HUES6 (cell line): ENCODE data around the gene PRKCQ.

Source experiments
- H3K27ac ChIP-seq: 2 replicates; pipeline ENCODE4 v1.7.0; 2013; ENCODE audit warnings: low read depth, mild to moderate bottlenecking, low read length, inconsistent platforms
- H3K27me3 ChIP-seq: 2 replicates; pipeline ENCODE4 v1.6.1; 2013; ENCODE audit warnings: low read length; ENCODE audit not compliant: control insufficient read depth, insufficient read depth
- H3K36me3 ChIP-seq: 2 replicates; pipeline ENCODE4 v1.6.1; 2013; ENCODE audit warnings: low read length; ENCODE audit not compliant: control insufficient read depth, insufficient read depth
- H3K4me1 ChIP-seq: 2 replicates; pipeline ENCODE4 v1.6.1; 2013; ENCODE audit warnings: low read length; ENCODE audit not compliant: control insufficient read depth, insufficient read depth
- H3K4me3 ChIP-seq: 2 replicates; pipeline ENCODE4 v1.5.1; 2013; ENCODE audit warnings: low read depth, low read length
- H3K9ac ChIP-seq: one replicate; pipeline ENCODE4 v1.6.1; 2013; ENCODE audit warnings: mild to moderate bottlenecking, low read length
- H3K9me3 ChIP-seq: 2 replicates; pipeline ENCODE4 v1.6.1; 2013; ENCODE audit warnings: low read depth, low read length; ENCODE audit not compliant: control insufficient read depth, insufficient read depth

The PRKCQ gene

GRCh38 chr10:6553937-6554336, 26.1 kb downstream of the PRKCQ start:
- Histone ChIP-seq H3K27ac (no peak overlapping the region), H3K9ac (no peak overlapping the region), H3K4me1 (no peaks in the 10 kb centered on the region), H3K36me3 (no peaks in the 10 kb centered on the region), H3K4me3 (no peak overlapping the region), H3K27me3 (no peaks in the 10 kb centered on the region), H3K9me3 (no peaks in the 10 kb centered on the region)

DNA sequence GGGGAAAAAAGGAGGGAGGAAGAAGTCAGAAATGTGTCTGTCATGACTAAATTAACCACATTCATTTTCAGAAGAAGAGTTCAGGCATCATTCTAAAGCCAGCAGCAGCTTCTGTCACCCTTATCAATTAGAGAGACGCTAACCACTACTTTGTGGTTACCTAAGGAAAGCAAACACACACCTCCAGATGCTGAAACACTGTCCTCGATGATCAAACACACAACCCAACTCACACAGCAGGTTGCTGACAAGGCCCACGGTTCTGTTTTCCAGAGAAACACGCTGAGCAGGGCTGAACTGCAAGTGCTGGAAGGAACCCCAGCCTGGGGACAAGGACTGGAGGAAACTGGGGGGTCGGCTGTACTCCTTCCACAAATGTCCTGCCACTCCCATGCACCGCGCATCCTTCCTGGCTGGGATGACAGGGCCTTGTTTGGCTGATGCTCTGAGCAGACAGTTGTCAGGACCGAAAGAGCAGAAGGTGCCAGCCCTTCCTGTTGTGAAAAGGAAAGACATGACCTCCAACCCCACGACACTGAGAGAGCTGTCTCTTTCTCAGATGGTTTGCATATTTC, 36.6 kb downstream of the PRKCQ start:
- Histone ChIP-seq H3K36me3 (no peaks in the 10 kb centered on the region), H3K4me3 (peak overlapping the region; percentile 1; the same call in 1 of the 2 replicates), H3K27me3 (no peaks in the 10 kb centered on the region), H3K9me3 (no peaks in the 10 kb centered on the region), H3K4me1 (peaks cover 23% of the 10 kb centered on the region), H3K9ac (no peak overlapping the region), H3K27ac (no peak overlapping the region)

DNA sequence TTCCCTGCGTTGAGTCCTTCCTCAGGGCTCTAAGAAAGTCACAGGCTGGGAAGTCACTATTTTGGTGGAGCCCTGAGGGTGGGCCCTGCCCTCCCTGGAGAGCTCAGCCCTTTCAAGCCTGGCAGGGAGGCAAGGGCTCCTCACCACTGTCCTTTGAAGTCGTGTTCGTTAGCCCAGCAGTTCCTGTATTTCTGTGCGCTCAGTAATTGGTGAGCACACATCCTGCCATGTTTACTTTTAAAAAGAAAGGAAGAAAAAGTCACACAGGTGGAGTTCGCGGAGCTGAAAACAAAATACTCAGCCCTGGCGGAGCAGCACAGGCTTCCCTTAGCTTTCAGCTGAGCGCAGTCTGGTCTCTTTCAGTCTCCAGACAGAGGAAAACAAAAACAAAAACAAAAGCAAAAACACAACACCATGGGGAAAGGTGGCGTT, 37.1 kb downstream of the PRKCQ start:
- Histone ChIP-seq H3K9me3 (no peaks in the 10 kb centered on the region), H3K9ac (no peak overlapping the region), H3K4me1 (peaks cover 26% of the 10 kb centered on the region), H3K27me3 (no peaks in the 10 kb centered on the region), H3K27ac (no peak overlapping the region), H3K36me3 (no peaks in the 10 kb centered on the region), H3K4me3 (peak overlapping the region; percentile 1; the same call in 1 of the 2 replicates)

DNA sequence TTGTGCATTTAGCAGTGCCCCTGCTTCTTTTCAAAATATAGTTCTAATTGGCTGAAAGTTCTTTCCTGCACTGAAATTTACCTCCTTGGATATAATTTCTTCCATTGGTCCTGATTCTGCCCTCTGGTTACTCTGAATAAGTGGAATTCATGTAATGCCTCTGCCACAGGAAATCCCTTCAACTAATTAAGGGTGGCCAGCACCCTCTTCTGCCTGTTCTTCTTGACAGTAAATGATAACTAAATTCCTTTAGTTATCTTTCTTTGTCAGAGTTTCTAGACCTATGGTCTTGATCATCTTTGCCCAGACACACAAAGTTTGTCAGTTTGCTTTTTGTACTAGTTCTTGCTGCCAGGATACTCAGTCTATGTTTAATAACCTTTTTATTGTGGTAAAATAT, 40.2 kb downstream of the PRKCQ start:
- H3K27me3 ChIP-seq, result no peaks in the 10 kb centered on the region
- H3K36me3 ChIP-seq, result no peaks in the 10 kb centered on the region
- H3K4me1 ChIP-seq, result peaks cover 29% of the 10 kb centered on the region
- H3K27ac ChIP-seq, result no peak overlapping the region
- H3K9ac ChIP-seq, result no peak overlapping the region
- H3K9me3 ChIP-seq, result no peaks in the 10 kb centered on the region
- no peak overlapping the region for H3K4me3 ChIP-seq

- Histone ChIP-seq H3K4me1 (peaks cover 13% of the 10 kb centered on the region), H3K27me3 (no peaks in the 10 kb centered on the region), H3K9ac (no peak overlapping the region), H3K9me3 (no peaks in the 10 kb centered on the region), H3K27ac (no peak overlapping the region), H3K36me3 (no peaks in the 10 kb centered on the region), H3K4me3 (no peak overlapping the region)
Observed at GRCh38 chr10:6537770-6538169, 42.3 kb downstream of the PRKCQ start.

- Histone ChIP-seq H3K27ac (no peak overlapping the region), H3K9ac (no peak overlapping the region), H3K36me3 (no peaks in the 10 kb centered on the region), H3K4me3 (no peak overlapping the region), H3K9me3 (no peaks in the 10 kb centered on the region), H3K4me1 (peaks cover 12% of the 10 kb centered on the region), H3K27me3 (no peaks in the 10 kb centered on the region)
Observed at GRCh38 chr10:6536102-6536501, 44.0 kb downstream of the PRKCQ start.

DNA sequence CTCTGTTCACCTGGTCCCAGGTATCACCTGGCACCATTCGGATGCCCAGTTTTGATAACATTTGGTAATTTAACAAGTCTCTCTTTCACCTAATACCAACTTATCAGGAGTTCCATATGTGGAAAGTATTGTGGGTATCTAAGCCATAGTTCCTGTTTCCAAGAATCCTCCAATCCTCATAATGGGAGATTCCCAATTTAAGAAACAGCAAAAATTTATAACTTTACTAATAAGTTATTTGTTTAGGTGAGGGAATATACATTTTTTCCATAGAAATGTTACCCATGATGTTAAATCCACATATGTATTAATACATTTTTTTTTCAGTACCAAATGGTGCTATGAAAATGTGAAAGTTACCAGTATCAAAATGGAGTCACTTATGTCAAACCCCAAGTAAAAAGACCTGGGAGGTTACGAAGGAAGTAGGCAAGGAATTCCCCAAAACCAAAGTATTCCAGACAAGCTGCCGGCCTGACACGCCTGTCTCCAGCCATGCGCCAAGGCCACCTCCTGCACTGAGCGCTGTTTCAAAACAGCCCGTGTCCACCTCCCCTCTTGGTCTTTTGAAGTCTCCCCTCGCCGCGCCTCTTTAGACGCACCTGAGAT, 44.8 kb downstream of the PRKCQ start:
- Histone ChIP-seq H3K4me1 (peaks cover 18% of the 10 kb centered on the region), H3K27ac (no peak overlapping the region), H3K36me3 (no peaks in the 10 kb centered on the region), H3K9ac (no peak overlapping the region), H3K9me3 (no peaks in the 10 kb centered on the region), H3K4me3 (no peak overlapping the region), H3K27me3 (no peaks in the 10 kb centered on the region)

DNA sequence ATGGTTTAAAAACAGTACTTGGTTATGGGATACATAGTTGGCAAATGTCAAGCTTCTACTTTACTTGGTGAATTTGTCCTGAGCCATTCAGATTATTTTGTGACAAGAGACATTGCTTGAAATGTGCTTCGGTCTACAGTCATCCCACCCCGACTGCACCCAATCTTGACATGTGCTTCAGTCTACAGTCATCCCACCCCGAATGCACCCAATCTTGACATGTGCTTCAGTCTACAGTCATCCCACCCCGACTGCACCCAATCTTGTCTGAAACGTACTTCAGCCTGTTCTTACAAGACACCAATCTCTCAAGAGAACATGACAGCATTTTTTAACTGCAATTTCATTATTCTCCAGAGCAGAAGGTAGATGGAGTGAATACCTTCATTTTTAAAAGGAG, 47.8 kb downstream of the PRKCQ start:
- Histone ChIP-seq H3K27ac (no peak overlapping the region), H3K4me3 (no peak overlapping the region), H3K4me1 (peaks cover 12% of the 10 kb centered on the region), H3K36me3 (no peaks in the 10 kb centered on the region), H3K9me3 (no peaks in the 10 kb centered on the region), H3K9ac (no peak overlapping the region), H3K27me3 (no peaks in the 10 kb centered on the region)

DNA sequence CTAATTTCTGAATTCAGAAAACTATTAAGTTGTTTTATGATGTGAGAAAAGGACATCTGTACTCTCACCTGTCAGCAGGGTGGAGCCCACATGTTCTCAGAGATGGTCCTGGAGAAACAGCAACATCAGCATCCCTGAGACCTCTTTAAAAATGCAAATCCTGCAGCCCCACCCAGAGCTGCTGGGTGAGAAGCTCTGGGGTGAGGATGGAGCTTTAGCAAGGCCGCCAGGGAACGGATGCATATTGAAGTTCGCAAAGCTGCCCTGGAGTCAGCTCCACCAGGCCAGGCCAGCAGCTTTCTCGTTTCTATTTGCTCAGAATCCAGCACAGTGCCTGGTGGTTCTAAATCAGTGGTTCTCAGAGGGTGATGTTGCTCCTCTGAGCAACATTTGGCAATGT, 49.1 kb downstream of the PRKCQ start:
- no peaks in the 10 kb centered on the region for H3K27me3 ChIP-seq
- H3K4me3 ChIP-seq, result no peak overlapping the region
- no peaks in the 10 kb centered on the region for H3K36me3 ChIP-seq
- no peak overlapping the region for H3K9ac ChIP-seq
- H3K4me1 ChIP-seq, result peaks cover 12% of the 10 kb centered on the region
- H3K27ac ChIP-seq, result no peak overlapping the region
- H3K9me3 ChIP-seq, result no peaks in the 10 kb centered on the region

- Histone ChIP-seq H3K27me3 (no peaks in the 10 kb centered on the region), H3K9ac (no peak overlapping the region), H3K27ac (no peak overlapping the region), H3K4me1 (peaks cover 12% of the 10 kb centered on the region), H3K36me3 (no peaks in the 10 kb centered on the region), H3K9me3 (no peaks in the 10 kb centered on the region), H3K4me3 (no peak overlapping the region)
Observed at GRCh38 chr10:6530211-6530840, 49.8 kb downstream of the PRKCQ start.

DNA sequence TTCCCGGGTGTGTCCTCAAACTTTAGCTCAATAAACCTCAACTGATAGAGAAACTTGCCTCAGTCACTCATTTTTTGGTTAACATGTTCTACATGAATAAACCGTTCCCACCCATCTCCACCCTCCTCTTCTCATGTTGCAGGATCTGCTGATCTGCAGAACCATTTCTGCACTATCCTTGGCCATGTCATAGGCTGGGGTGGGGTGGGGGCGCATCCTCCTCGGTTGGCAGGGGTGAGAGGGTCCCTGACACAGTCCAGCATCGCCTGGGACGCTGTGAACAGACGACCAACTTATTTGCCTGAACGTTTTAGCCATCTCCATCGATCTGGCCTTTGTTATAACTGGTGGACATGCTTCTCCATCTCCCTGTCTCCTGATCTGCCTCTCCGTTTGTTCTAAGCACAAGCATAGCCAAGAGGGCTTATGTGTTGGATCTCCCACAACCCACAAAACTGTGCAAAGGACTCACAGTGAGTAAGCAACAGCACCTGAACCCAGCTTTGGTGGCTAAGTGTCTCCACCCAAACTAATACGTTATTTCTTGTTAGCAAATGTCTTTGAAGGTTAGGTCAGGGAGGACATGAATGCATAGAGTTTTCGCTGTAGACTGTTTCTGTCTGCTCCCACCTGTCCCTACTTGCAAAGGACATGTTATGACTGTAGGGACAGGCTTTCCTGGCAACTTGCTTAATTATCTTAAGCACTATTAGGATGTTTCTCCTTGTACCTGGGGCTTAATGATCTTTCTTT, 51.7 kb downstream of the PRKCQ start:
- H3K9me3 ChIP-seq, result no peaks in the 10 kb centered on the region

More for the DNA sequence above, 51.7 kb downstream of the PRKCQ start:
- no peak overlapping the region for H3K27ac ChIP-seq
- H3K9ac ChIP-seq, result no peak overlapping the region
- peaks cover 12% of the 10 kb centered on the region for H3K4me1 ChIP-seq
- no peaks in the 10 kb centered on the region for H3K36me3 ChIP-seq
- H3K4me3 ChIP-seq, result no peak overlapping the region
- no peaks in the 10 kb centered on the region for H3K27me3 ChIP-seq
